NCI-H2227 treated with DMSO at 0.1 percent for 48 hours (cell line): ENCODE results near the gene CKAP5.

Experiments
- DNase-seq: peaks from one replicate; lab custom pipeline; 2025; lab: John Stamatoyannopoulos, UW

The CKAP5 gene

GRCh38 chr11:46698597-46698996 lies 147.5 kb downstream of the CKAP5 start:
- DNase-seq: no peak

GRCh38 chr11:46697723-46698122 lies 148.4 kb downstream of the CKAP5 start:
- no peak for DNase-seq

GRCh38 chr11:46697303-46697702 lies 148.8 kb downstream of the CKAP5 start:
- no peak for DNase-seq

- DNase-seq: no peak
Observed at GRCh38 chr11:46696212-46696558, 149.9 kb downstream of the CKAP5 start.

- DNase-seq: no peak
Observed at GRCh38 chr11:46695345-46696211, 150.5 kb downstream of the CKAP5 start.

GRCh38 chr11:46694607-46695006 lies 151.5 kb downstream of the CKAP5 start:
- no peak for DNase-seq

- no peak for DNase-seq
Observed at GRCh38 chr11:46694072-46694471, 152.0 kb downstream of the CKAP5 start.

- DNase-seq: no peak
Observed at GRCh38 chr11:46693597-46694012, 152.5 kb downstream of the CKAP5 start.
